Measurements from ENCODE around the gene RASAL2. TPM values are rescaled to one million over a fixed set of nuclear protein-coding genes. Genes with fewer than 3 reads are reported as not detected.

Gene RASAL2
- total RNA-seq, 3 donors from 2014 or later (not counting 1 experiment from before 2014, with no cell fraction given): 0.16 to 0.23 TPM; not detected in 1

DNA sequence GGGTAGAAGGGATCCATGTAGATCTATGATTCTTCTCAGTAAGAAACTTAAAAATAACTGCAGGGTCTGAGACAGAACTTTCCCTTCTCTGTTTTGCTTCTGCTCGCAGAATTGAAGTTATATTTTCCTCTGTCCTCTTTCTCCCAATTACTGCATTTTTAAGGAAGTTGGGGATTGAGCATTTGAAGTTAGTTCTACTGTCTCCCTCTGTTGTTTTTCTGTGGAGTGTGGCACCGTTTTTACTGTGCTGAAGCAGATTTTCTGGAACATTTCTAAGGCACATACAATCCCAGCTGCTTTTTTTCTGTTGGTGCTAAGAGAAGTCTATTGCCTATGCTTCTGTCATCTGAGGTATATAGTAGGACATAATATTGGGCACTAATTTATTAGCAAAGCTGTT lies 43.3 kb downstream of the RASAL2 start:
- Histone ChIP-seq H3K27ac (ENCODE audit: low read length) (no peak overlapping the region), H3K4me1 (ENCODE audit: control insufficient read depth, insufficient read depth, low read length) (no peaks in the 10 kb centered on the region), H3K36me3 (ENCODE audit: control insufficient read depth, insufficient read depth, low read length) (no peaks in the 10 kb centered on the region), H3K4me3 (ENCODE audit: low read length) (no peak overlapping the region), H3K27me3 (ENCODE audit: control insufficient read depth, insufficient read depth, low read length) (no peaks in the 10 kb centered on the region), H3K9me3 (ENCODE audit: control insufficient read depth, insufficient read depth, low read length) (no peaks in the 10 kb centered on the region)
- no peak for ATAC-seq
- TF ChIP-seq, protein P1, sequence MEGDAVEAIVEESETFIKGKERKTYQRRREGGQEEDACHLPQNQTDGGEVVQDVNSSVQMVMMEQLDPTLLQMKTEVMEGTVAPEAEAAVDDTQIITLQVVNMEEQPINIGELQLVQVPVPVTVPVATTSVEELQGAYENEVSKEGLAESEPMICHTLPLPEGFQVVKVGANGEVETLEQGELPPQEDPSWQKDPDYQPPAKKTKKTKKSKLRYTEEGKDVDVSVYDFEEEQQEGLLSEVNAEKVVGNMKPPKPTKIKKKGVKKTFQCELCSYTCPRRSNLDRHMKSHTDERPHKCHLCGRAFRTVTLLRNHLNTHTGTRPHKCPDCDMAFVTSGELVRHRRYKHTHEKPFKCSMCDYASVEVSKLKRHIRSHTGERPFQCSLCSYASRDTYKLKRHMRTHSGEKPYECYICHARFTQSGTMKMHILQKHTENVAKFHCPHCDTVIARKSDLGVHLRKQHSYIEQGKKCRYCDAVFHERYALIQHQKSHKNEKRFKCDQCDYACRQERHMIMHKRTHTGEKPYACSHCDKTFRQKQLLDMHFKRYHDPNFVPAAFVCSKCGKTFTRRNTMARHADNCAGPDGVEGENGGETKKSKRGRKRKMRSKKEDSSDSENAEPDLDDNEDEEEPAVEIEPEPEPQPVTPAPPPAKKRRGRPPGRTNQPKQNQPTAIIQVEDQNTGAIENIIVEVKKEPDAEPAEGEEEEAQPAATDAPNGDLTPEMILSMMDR (IDR thresholded peaks at IDR 0.05): no peak
- WGBS (ENCODE audit: insufficient coverage): 14% methylated on average over 1 of the region's 2 CpGs
- Mint-ChIP-seq H3K27me3 (ENCODE audit: low read depth in 2 of 2) (no peaks in the 10 kb centered on the region), H3K4me3 (no peak overlapping the region), H3K9me3 (peaks cover 4 to 5% of the 10 kb centered on the region in 2 donors), H3K27ac (no peak overlapping the region), H3K4me1 (no peaks in the 10 kb centered on the region), H3K36me3 (no peaks in the 10 kb centered on the region)
- intact Hi-C loops (cut with micrococcal nuclease): no loop called here
- DNase-seq: no peak

GRCh38 chr1:178142806-178143205 lies 48.9 kb downstream of the RASAL2 start:
- ATAC-seq: no peak
- H3K4me1 Mint-ChIP-seq: no peaks in the 10 kb centered on the region
- H3K9me3 Mint-ChIP-seq: peaks cover 3 to 5% of the 10 kb centered on the region in 2 donors

GRCh38 chr1:178143730-178144690 lies 50.1 kb downstream of the RASAL2 start:
- 75% methylated on average over 2 of the region's 2 CpGs for WGBS (ENCODE audit: insufficient coverage)

More at GRCh38 chr1:178142806-178143205, 48.9 kb downstream of the RASAL2 start:
- no peaks in the 10 kb centered on the region for H3K27me3 ChIP-seq (ENCODE audit: control insufficient read depth, insufficient read depth, low read length)
- Mint-ChIP-seq H3K4me3 (no peak overlapping the region), H3K27me3 (ENCODE audit: low read depth in 2 of 2) (no peaks in the 10 kb centered on the region), H3K36me3 (no peaks in the 10 kb centered on the region), H3K27ac (no peak overlapping the region)
- WGBS (ENCODE audit: insufficient coverage): 89% methylated on average over 1 of the region's 4 CpGs
- no peak overlapping the region for H3K4me3 ChIP-seq (ENCODE audit: low read length)
- H3K4me1 ChIP-seq (ENCODE audit: control insufficient read depth, insufficient read depth, low read length): no peaks in the 10 kb centered on the region
- no peak for DNase-seq
- no peaks in the 10 kb centered on the region for H3K36me3 ChIP-seq (ENCODE audit: control insufficient read depth, insufficient read depth, low read length)
- intact Hi-C loops (cut with micrococcal nuclease): no loop called here
- no peaks in the 10 kb centered on the region for H3K9me3 ChIP-seq (ENCODE audit: control insufficient read depth, insufficient read depth, low read length)
- TF ChIP-seq, protein P1 (IDR thresholded peaks at IDR 0.05): no peak
- no peak overlapping the region for H3K27ac ChIP-seq (ENCODE audit: low read length)

More at GRCh38 chr1:178143730-178144690, 50.1 kb downstream of the RASAL2 start:
- intact Hi-C loops (cut with micrococcal nuclease): no loop called here
- Histone ChIP-seq H3K27ac (ENCODE audit: low read length) (no peak overlapping the region), H3K27me3 (ENCODE audit: control insufficient read depth, insufficient read depth, low read length) (no peaks in the 10 kb centered on the region), H3K4me1 (ENCODE audit: control insufficient read depth, insufficient read depth, low read length) (no peaks in the 10 kb centered on the region), H3K9me3 (ENCODE audit: control insufficient read depth, insufficient read depth, low read length) (no peaks in the 10 kb centered on the region), H3K4me3 (ENCODE audit: low read length) (no peak overlapping the region), H3K36me3 (ENCODE audit: control insufficient read depth, insufficient read depth, low read length) (no peaks in the 10 kb centered on the region)
- TF ChIP-seq, protein P1 (IDR thresholded peaks at IDR 0.05): no peak
- DNase-seq: no peak
- no peaks in the 10 kb centered on the region for H3K36me3 Mint-ChIP-seq
- H3K27me3 Mint-ChIP-seq (ENCODE audit: low read depth in 2 of 2): no peaks in the 10 kb centered on the region
- no peak overlapping the region for H3K4me3 Mint-ChIP-seq
- no peaks in the 10 kb centered on the region for H3K4me1 Mint-ChIP-seq
- no peak for ATAC-seq
- peaks cover 3 to 5% of the 10 kb centered on the region in 2 donors for H3K9me3 Mint-ChIP-seq
- no peak overlapping the region for H3K27ac Mint-ChIP-seq

Data from natural killer cell (primary cell).